ENCODE measurements around the gene PTGER3. TPM values are rescaled to one million over a fixed set of nuclear protein-coding genes. Genes with fewer than 3 reads are reported as not detected.

The PTGER3 gene
- total RNA-seq: 100 to 1,000 TPM in 1 of 2 donors, 10 to 100 TPM in 1; 62.9 to 158 TPM

- ATAC-seq (peak; percentile 83 to 92), DNase-seq (ENCODE audit: low spot score) (peak; percentile 91)
- peak within 1 kb of the TSS; percentile 90 for H3K4me3 Mint-ChIP-seq
- peaks cover 22 to 27% of the 10 kb centered on the region in 2 donors for H3K4me1 Mint-ChIP-seq (ENCODE audit: low read depth in 2 of 2)
- H3K27ac Mint-ChIP-seq: peak within 1 kb of the TSS; percentile 66 to 90
- H3K36me3 Mint-ChIP-seq: no peaks in the 10 kb centered on the region
- H3K27me3 Mint-ChIP-seq: peaks cover 12 to 38% of the 10 kb centered on the region in 2 donors
- H3K9me3 Mint-ChIP-seq: no peaks in the 10 kb centered on the region
Measured at GRCh38 chr1:71047635-71048607, at the start of gene PTGER3. TSS of gene PTGER3 (minus strand) at chr1:71047816. CDS start at chr1:71047577, 239 bp downstream.

- Mint-ChIP-seq H3K4me3 (no peak overlapping the region), H3K36me3 (no peaks in the 10 kb centered on the region), H3K9me3 (no peaks in the 10 kb centered on the region), H3K27me3 (peaks cover 17 to 28% of the 10 kb centered on the region in 2 donors), H3K27ac (no peak overlapping the region), H3K4me1 (ENCODE audit: low read depth in 2 of 2) (no peaks in the 10 kb centered on the region)
- ATAC-seq (no peak), DNase-seq (ENCODE audit: low spot score) (no peak)
Measured at GRCh38 chr1:71094913-71095312, 47.3 kb upstream of the PTGER3 start.

GRCh38 chr1:71093938-71094337 lies 46.3 kb upstream of the PTGER3 start:
- H3K4me3 Mint-ChIP-seq: no peak overlapping the region

DNA sequence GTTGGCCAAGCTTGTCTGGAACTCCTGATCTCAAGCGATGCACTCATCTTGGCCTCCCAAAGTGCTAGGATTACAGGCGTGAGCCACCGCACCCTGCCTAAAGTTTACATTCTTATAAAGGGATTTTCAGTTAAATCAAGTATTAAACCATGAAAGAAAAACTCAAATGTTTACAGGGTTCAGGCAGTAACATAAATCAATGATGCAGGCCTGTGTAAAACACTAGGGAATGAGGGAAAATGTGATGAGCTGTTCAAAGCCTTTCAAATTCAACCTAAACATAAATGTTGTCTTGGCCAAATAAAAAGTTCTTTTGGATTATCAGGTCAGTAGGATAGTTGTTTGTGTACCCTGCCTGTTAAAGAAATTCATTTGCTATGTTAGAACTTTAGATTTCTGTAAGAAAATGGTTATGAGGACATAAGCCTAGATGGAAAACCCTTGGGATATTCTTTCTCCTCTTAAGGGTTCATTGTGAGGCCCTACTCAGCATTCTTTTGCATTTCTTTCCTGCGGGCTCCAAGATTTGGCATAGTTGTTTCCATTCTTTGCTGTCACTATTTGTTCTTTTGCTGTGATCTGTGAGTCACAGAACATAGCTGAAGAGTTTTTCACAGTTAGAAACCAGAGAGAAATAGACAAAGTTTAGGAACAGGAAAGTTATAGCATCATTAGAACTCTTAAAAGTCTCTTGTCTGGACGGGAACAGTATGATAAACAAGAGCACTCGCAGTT lies 42.1 kb upstream of the PTGER3 start:
- no peak overlapping the region for H3K27ac Mint-ChIP-seq
- no peak overlapping the region for H3K4me3 Mint-ChIP-seq
- no peaks in the 10 kb centered on the region for H3K4me1 Mint-ChIP-seq (ENCODE audit: low read depth in 2 of 2)
- no peaks in the 10 kb centered on the region for H3K36me3 Mint-ChIP-seq
- ATAC-seq (no peak), DNase-seq (ENCODE audit: low spot score) (no peak)
- H3K9me3 Mint-ChIP-seq: no peaks in the 10 kb centered on the region
- H3K27me3 Mint-ChIP-seq: peaks cover 7 to 15% of the 10 kb centered on the region in 2 donors

More at GRCh38 chr1:71093938-71094337, 46.3 kb upstream of the PTGER3 start:
- Mint-ChIP-seq H3K27me3 (peaks cover 13 to 20% of the 10 kb centered on the region in 2 donors), H3K9me3 (no peaks in the 10 kb centered on the region), H3K36me3 (no peaks in the 10 kb centered on the region), H3K27ac (no peak overlapping the region), H3K4me1 (ENCODE audit: low read depth in 2 of 2) (no peaks in the 10 kb centered on the region)
- ATAC-seq (no peak), DNase-seq (ENCODE audit: low spot score) (no peak)

DNA sequence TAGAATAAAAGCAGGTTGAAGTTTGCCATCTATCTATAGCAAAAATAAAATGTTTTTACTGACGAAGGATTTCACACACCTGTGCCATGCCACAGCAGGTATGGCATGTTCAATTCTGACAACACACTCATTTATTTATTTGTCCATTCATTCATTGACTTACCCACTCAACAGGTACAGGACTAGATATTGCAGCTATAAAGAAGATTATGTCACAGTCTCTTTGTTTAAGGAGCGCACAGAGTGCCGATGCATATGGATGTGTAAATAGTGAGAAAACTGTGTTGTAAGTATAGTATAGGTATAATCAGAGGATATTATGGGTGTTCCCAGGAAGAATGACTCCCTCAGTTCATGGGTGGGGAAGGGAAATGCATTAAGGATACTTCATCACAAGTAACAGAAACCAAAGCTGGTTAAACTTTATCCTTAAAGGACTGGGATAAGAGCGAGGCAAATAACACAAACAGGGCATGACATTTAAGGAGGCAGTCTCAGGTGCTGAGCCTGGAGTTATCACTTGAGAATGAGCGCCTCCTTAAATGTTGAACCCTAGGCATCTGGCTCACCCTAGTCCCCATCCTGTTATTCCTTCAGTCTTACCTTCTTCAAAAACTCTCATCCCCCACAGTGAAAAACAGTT lies 41.1 kb upstream of the PTGER3 start:
- H3K4me1 Mint-ChIP-seq (ENCODE audit: low read depth in 2 of 2): no peaks in the 10 kb centered on the region
- H3K4me3 Mint-ChIP-seq: no peak overlapping the region
- H3K9me3 Mint-ChIP-seq: no peaks in the 10 kb centered on the region
- H3K27me3 Mint-ChIP-seq: peaks cover 17 to 19% of the 10 kb centered on the region in 2 donors
- no peaks in the 10 kb centered on the region for H3K36me3 Mint-ChIP-seq
- ATAC-seq: no peak
- no peak overlapping the region for H3K27ac Mint-ChIP-seq
- no peak for DNase-seq (ENCODE audit: low spot score)

DNA sequence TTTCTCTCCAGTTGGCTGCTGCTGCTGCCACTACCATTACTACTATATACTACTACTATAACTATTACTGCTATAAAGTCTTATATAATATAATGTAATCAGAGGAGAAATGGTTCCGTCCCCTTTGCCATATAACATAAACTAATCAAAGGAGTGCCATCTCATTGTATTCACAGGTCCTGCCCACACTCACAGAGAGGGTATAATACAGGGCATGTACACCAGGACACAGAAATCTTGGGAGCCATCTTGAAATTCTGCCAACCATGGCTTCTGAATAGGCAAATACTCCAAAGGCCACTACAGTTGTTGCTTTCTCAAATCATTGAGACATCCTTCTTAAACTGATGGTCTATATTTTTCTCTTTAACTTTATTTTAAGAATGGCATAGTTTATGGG lies 40.1 kb upstream of the PTGER3 start:
- peaks cover 25 to 27% of the 10 kb centered on the region in 2 donors for H3K27me3 Mint-ChIP-seq
- H3K9me3 Mint-ChIP-seq: no peaks in the 10 kb centered on the region
- no peak overlapping the region for H3K27ac Mint-ChIP-seq

GRCh38 chr1:71087060-71087459 lies 39.4 kb upstream of the PTGER3 start:
- peaks cover 25 to 27% of the 10 kb centered on the region in 2 donors for H3K27me3 Mint-ChIP-seq
- ATAC-seq: no peak
- H3K36me3 Mint-ChIP-seq: peaks cover 8% of the 10 kb centered on the region
- H3K4me3 Mint-ChIP-seq: no peak overlapping the region
- no peak overlapping the region for H3K27ac Mint-ChIP-seq
- H3K4me1 Mint-ChIP-seq (ENCODE audit: low read depth in 2 of 2): peaks cover under 1 to 2% of the 10 kb centered on the region in 2 donors
- no peaks in the 10 kb centered on the region for H3K9me3 Mint-ChIP-seq
- DNase-seq (ENCODE audit: low spot score): no peak

More for the DNA sequence above, 40.1 kb upstream of the PTGER3 start:
- H3K4me1 Mint-ChIP-seq (ENCODE audit: low read depth in 2 of 2): no peaks in the 10 kb centered on the region
- no peak for ATAC-seq
- peaks cover 5% of the 10 kb centered on the region for H3K36me3 Mint-ChIP-seq
- no peak overlapping the region for H3K4me3 Mint-ChIP-seq
- no peak for DNase-seq (ENCODE audit: low spot score)

DNA sequence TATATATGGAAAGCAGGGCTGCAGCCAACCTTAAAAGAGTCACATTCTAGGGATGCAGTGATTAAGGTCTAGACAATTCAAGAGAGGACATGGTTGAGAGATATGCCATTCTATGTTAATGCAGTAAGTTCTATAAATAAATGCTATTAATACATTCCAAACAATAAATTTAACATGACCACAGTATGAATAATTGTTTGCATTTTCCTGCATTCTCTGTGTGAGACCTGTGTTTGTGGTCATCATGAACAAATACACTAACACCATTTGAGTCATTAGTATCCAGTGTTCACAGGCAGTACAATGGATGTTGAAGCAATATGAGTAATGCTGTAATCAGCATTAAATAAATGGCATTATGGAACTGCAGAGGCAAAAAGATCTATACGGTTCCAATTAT lies 38.7 kb upstream of the PTGER3 start:
- Mint-ChIP-seq H3K4me3 (no peak overlapping the region), H3K36me3 (peaks cover 12% of the 10 kb centered on the region), H3K27ac (no peak overlapping the region), H3K9me3 (no peaks in the 10 kb centered on the region), H3K4me1 (ENCODE audit: low read depth in 2 of 2) (peaks cover 3 to 8% of the 10 kb centered on the region in 2 donors), H3K27me3 (peaks cover 25 to 27% of the 10 kb centered on the region in 2 donors)
- DNase-seq (ENCODE audit: low spot score) (no peak), ATAC-seq (no peak)

DNA sequence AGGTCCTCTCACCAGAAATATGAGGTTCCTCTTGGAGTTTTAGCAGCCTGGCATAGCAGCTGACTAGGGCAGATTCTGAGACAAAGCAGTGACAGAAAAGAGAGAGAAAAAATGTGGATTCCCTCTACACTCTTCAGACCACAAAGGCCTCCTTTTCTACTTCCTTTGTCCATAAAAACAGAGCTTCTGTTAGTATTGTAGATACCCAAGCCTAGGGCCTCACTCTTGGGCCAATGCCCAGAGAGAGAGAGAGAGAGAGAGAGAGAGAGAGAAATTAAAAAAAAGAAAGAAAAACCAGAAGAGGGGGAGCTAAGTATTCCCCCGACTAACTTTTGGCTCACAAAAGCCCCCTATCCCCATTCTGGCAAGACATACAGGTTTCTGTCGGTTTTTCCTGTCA lies 35.7 kb upstream of the PTGER3 start:
- ATAC-seq (no peak), DNase-seq (ENCODE audit: low spot score) (no peak)
- Mint-ChIP-seq H3K27ac (no peak overlapping the region), H3K9me3 (no peaks in the 10 kb centered on the region), H3K4me3 (no peak overlapping the region), H3K36me3 (peaks cover 21% of the 10 kb centered on the region), H3K4me1 (ENCODE audit: low read depth in 2 of 2) (peaks cover 17 to 22% of the 10 kb centered on the region in 2 donors), H3K27me3 (peaks cover 23 to 25% of the 10 kb centered on the region in 2 donors)

DNA sequence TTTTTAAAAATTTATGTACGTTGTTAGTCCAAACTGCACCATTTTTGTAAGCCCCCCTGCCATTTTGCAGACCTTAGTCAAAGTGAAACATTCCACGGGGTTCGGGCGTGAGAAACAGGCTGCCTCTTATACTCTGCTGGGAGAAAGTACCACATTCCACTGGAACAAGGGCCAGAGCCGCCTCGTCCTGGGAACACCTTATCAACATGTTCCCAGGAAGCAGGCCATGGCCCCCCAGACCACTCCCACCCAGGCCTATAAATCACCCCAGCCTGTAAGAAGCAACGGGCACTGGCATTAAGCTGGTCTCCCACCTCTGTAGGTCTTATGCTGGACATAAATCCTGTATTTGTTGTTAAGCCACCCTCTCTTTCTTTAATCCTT lies 34.1 kb upstream of the PTGER3 start:
- peak overlapping the region; percentile 96 to 100 for H3K27ac Mint-ChIP-seq
- peaks cover 17 to 22% of the 10 kb centered on the region in 2 donors for H3K4me1 Mint-ChIP-seq (ENCODE audit: low read depth in 2 of 2)
- peaks cover 21% of the 10 kb centered on the region for H3K36me3 Mint-ChIP-seq
- H3K9me3 Mint-ChIP-seq: no peaks in the 10 kb centered on the region
- peak overlapping the region; percentile 99 for H3K4me3 Mint-ChIP-seq
- DNase-seq (ENCODE audit: low spot score): no peak
- ATAC-seq: no peak
- H3K27me3 Mint-ChIP-seq: peaks cover 17 to 25% of the 10 kb centered on the region in 2 donors

GRCh38 chr1:71080739-71081696 lies 33.4 kb upstream of the PTGER3 start, which contains the start of gene ZRANB2:
TSS of gene ZRANB2 (minus strand) at chr1:71081035. CDS start at chr1:71080995, 40 bp downstream.
- H3K27me3 Mint-ChIP-seq: peaks cover 15 to 21% of the 10 kb centered on the region in 2 donors
- H3K36me3 Mint-ChIP-seq: peaks cover 22% of the 10 kb centered on the region
- H3K9me3 Mint-ChIP-seq: no peaks in the 10 kb centered on the region
- peaks cover 17 to 23% of the 10 kb centered on the region in 2 donors for H3K4me1 Mint-ChIP-seq (ENCODE audit: low read depth in 2 of 2)
- DNase-seq (ENCODE audit: low spot score) (peak; percentile 93), ATAC-seq (peak; percentile 98 to 99)
- peak within 1 kb of the TSS; percentile 99 for H3K4me3 Mint-ChIP-seq
- peak within 1 kb of the TSS; percentile 96 to 100 for H3K27ac Mint-ChIP-seq

DNA sequence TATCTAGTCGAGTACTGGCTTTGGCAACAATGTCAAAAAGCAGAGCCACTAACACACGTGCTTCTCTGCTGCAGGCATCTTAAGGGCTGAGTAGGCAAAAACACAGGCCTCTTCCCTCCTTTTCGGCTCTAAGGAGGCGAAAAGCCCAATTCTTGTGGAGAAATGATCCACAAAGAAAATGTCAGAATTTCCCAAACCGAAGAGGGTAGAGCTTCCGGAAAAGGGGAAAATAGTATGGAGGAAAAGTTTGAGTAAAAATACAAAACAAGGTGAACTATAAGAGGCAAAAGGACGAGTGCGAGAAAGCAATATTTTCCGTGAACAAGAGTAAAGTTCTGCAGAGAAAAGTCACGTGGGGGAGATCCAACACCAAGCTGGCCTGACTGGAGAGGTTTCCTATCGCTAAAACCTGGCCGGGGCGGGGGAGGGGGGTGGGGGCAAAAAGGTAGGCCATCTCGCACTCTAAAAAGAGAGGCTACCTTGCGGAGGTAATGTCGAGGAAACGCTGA lies 32.7 kb upstream of the PTGER3 start:
- DNase-seq (ENCODE audit: low spot score): no peak
- ATAC-seq: peak; percentile 3 to 28
- H3K9me3 Mint-ChIP-seq: no peaks in the 10 kb centered on the region
- peaks cover 29% of the 10 kb centered on the region for H3K36me3 Mint-ChIP-seq
- peaks cover 12 to 18% of the 10 kb centered on the region in 2 donors for H3K27me3 Mint-ChIP-seq
- peaks cover 23 to 30% of the 10 kb centered on the region in 2 donors for H3K4me1 Mint-ChIP-seq (ENCODE audit: low read depth in 2 of 2)
- H3K4me3 Mint-ChIP-seq: peak overlapping the region; percentile 99
- peak overlapping the region; percentile 96 to 100 for H3K27ac Mint-ChIP-seq

Data from natural killer cell treated with Interleukin-12 subunit alpha and Interleukin-12 subunit beta and Interleukin-15 and Interleukin-18, amount 100 ng/mL, for 72 hours (primary cell).